Astrocyte of the spinal cord (primary cell): ENCODE results near the gene TMEM271.

Experiments
- DNase-seq: peaks from one replicate; pipeline ENCODE4 v3.0.0; 2011; ENCODE audit warnings: low read depth, low spot score
- H3K4me3 ChIP-seq: 2 replicates; pipeline ENCODE4 v1.5.1; 2011; ENCODE audit warnings: low read depth, mild to moderate bottlenecking, low read length, moderate library complexity
- CTCF ChIP-seq: IDR thresholded peaks from 2 replicates; pipeline ENCODE4 v1.5.1; 2012; ENCODE audit warnings: low read depth, mild to moderate bottlenecking, low read length, inconsistent platforms
- in situ Hi-C: cut with HindIII; loops from 2 replicates; pipeline ENCODE4 v1.10.0; 2017; ENCODE audit warnings: low sequenced_read_pairs

The TMEM271 gene

GRCh38 chr4:531721-532565, 44.2 kb downstream of the TMEM271 start:
- in situ Hi-C loops, result no loop called here

GRCh38 chr4:531076-531475, 45.0 kb downstream of the TMEM271 start:
- no peak for TF ChIP-seq CTCF
- in situ Hi-C loops, result no loop called here
- no peak for DNase-seq
- no peak overlapping the region for H3K4me3 ChIP-seq

More at GRCh38 chr4:531721-532565, 44.2 kb downstream of the TMEM271 start:
- DNase-seq, result no peak
- H3K4me3 ChIP-seq, result no peak overlapping the region
- TF ChIP-seq CTCF, result no peak

- in situ Hi-C loops, result no loop called here
- TF ChIP-seq CTCF, result no peak
- H3K4me3 ChIP-seq, result no peak overlapping the region
- DNase-seq, result no peak
Measured at GRCh38 chr4:530017-530781, 45.9 kb downstream of the TMEM271 start.

- no peak for TF ChIP-seq CTCF
Measured at GRCh38 chr4:529563-529962, 46.5 kb downstream of the TMEM271 start.

DNA sequence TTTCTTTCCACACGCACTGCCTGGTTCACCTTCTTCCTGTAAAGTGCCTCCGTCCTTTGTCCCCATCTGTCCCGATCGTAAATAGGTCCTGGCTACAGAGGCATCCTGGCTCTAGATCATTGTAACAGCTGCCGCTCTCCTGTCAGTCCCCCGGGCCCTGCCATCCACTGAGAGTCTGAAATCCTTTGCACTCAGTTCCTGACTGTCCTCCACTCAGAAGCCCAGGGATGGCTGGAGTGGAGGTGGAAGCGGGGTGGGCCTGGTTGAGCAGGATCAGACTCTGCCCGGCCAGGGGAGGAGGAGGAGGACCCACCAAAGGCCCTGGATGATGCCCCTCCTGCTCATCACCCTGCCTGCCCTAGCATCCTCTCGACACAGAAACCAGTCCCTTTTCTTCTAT, 47.3 kb downstream of the TMEM271 start:
- TF ChIP-seq CTCF, result no peak
- H3K4me3 ChIP-seq, result no peak overlapping the region
- DNase-seq, result no peak
- in situ Hi-C loops, result no loop called here

More at GRCh38 chr4:529563-529962, 46.5 kb downstream of the TMEM271 start:
- DNase-seq, result no peak
- in situ Hi-C loops, result no loop called here
- H3K4me3 ChIP-seq, result no peak overlapping the region

- DNase-seq, result no peak
- no peak overlapping the region for H3K4me3 ChIP-seq
- no peak for TF ChIP-seq CTCF
- in situ Hi-C loops, result no loop called here
Measured at GRCh38 chr4:528296-528695, 47.8 kb downstream of the TMEM271 start.
